Breast epithelium (tissue), 3 donors: ENCODE results near the gene CFAP46.

Experiments
- CTCF ChIP-seq, 3 donors: fragments of 450-650 bp; IDR thresholded peaks; one replicate each; pipeline ENCODE4 v1.5.1; 2016 to 2017; ENCODE audit warnings: antibody characterized with exemption in 3 of 3, mild to moderate bottlenecking in 3 of 3, moderate library complexity in 3 of 3
- POLR2AphosphoS5 ChIP-seq, 3 donors: sonication (generic); formaldehyde crosslinking; IDR thresholded peaks; one replicate each; pipeline ENCODE4 v1.6.1; 2017; ENCODE audit warnings: antibody characterized with exemption in 3 of 3

GRCh38 chr10:132881186-132881920 lies 61.0 kb downstream of the CFAP46 start:
- TF ChIP-seq CTCF (IDR thresholded peaks at IDR 0.05), result no peak
- TF ChIP-seq POLR2AphosphoS5 (IDR thresholded peaks at IDR 0.05), result no peak
